OCI-LY1 (cell line): ENCODE data around the gene P3H2.

Source experiments
- H2AFZ ChIP-seq: fragments of 200-600 bp; sonication (generic), shearing (Covaris generic); 2 replicates; pipeline ENCODE4 v1.6.0; 2014; ENCODE audit warnings: antibody characterized with exemption, mild to moderate bottlenecking, low read length
- H3F3A ChIP-seq: fragments of 200-600 bp; sonication (generic), shearing (Covaris generic); 2 replicates; pipeline ENCODE4 v1.6.0; 2014; ENCODE audit warnings: mild to moderate bottlenecking, antibody characterized with exemption, low read length, moderate library complexity; ENCODE audit not compliant: insufficient read depth
- H3K27ac ChIP-seq: fragments of 200-600 bp; sonication (generic); 2 replicates; pipeline ENCODE4 v1.5.1; 2014; ENCODE audit warnings: low read length, mixed run types, mild to moderate bottlenecking, low read depth; ENCODE audit not compliant: poor library complexity, severe bottlenecking
- H3K27me3 ChIP-seq: fragments of 200-600 bp; sonication (generic); 2 replicates; pipeline ENCODE4 v1.6.0; 2014; ENCODE audit warnings: antibody characterized with exemption, mild to moderate bottlenecking, low read length, moderate library complexity; ENCODE audit not compliant: insufficient read depth
- H3K36me3 ChIP-seq: fragments of 200-600 bp; sonication (generic); 2 replicates; pipeline ENCODE4 v1.6.1; 2014; ENCODE audit warnings: mild to moderate bottlenecking, antibody characterized with exemption, low read length, moderate library complexity, mixed read lengths; ENCODE audit not compliant: insufficient read depth
- H3K4me1 ChIP-seq: fragments of 200-600 bp; sonication (generic); 2 replicates; pipeline ENCODE4 v1.5.1; 2014; ENCODE audit warnings: mild to moderate bottlenecking, low read length, moderate library complexity; ENCODE audit not compliant: insufficient read depth, severe bottlenecking
- H3K4me2 ChIP-seq: fragments of 200-600 bp; sonication (generic), shearing (Covaris generic); 2 replicates; pipeline ENCODE4 v1.6.1; 2014; ENCODE audit warnings: low read length
- H3K4me3 ChIP-seq: fragments of 200-600 bp; sonication (generic); 2 replicates; pipeline ENCODE4 v1.5.1; 2014; ENCODE audit warnings: low read length, low read depth, mild to moderate bottlenecking, mixed read lengths; ENCODE audit not compliant: poor library complexity, severe bottlenecking
- H3K79me2 ChIP-seq: fragments of 200-600 bp; shearing (Covaris generic); 2 replicates; pipeline ENCODE4 v1.6.1; 2016; ENCODE audit warnings: mixed run types, low read length, mixed read lengths; ENCODE audit not compliant: insufficient read depth
- H3K9ac ChIP-seq: fragments of 200-600 bp; sonication (generic), shearing (Covaris generic); 2 replicates; pipeline ENCODE4 v1.6.1; 2014; ENCODE audit warnings: mild to moderate bottlenecking, low read length, mixed read lengths
- H3K9me2 ChIP-seq: fragments of 200-600 bp; sonication (generic), shearing (Covaris generic); 2 replicates; pipeline ENCODE4 v1.6.1; 2014; ENCODE audit warnings: low read depth, mild to moderate bottlenecking, low read length, mixed read lengths
- H3K9me3 ChIP-seq: fragments of 200-600 bp; shearing (Covaris generic); 2 replicates; pipeline ENCODE4 v1.6.1; 2014; ENCODE audit warnings: low read length, mixed read lengths
- H4K20me1 ChIP-seq: fragments of 200-600 bp; sonication (generic), shearing (Covaris generic); 2 replicates; pipeline ENCODE4 v1.6.0; 2016; ENCODE audit warnings: mild to moderate bottlenecking, low read length; ENCODE audit not compliant: insufficient read depth
- CTCF ChIP-seq: fragments of 200-600 bp; sonication (generic), shearing (Covaris generic); IDR thresholded peaks from 2 replicates; pipeline ENCODE4 v1.5.1; 2017; ENCODE audit warnings: mild to moderate bottlenecking, antibody characterized with exemption, low read length, moderate library complexity, mixed read lengths
- EZH2 ChIP-seq: fragments of 200-600 bp; sonication (generic), shearing (Covaris generic); IDR thresholded peaks from 2 replicates; pipeline ENCODE4 v1.8.0; 2017; ENCODE audit warnings: borderline replicate concordance, mixed run types, mild to moderate bottlenecking, antibody characterized with exemption, low read length, moderate library complexity, mixed read lengths

Gene P3H2

GRCh38 chr3:190070622-190071347 is 49.9 kb downstream of the P3H2 start:
- Histone ChIP-seq H2AFZ (no peak overlapping the region), H3K27me3 (no peaks in the 10 kb centered on the region), H3K4me3 (no peak overlapping the region), H3K79me2 (no peaks in the 10 kb centered on the region), H3K9me3 (no peaks in the 10 kb centered on the region), H4K20me1 (no peaks in the 10 kb centered on the region), H3K27ac (no peak overlapping the region), H3K4me2 (no peak overlapping the region), H3F3A (no peaks in the 10 kb centered on the region), H3K9me2 (no peaks in the 10 kb centered on the region), H3K36me3 (no peaks in the 10 kb centered on the region), H3K4me1 (no peaks in the 10 kb centered on the region), H3K9ac (no peak overlapping the region)
- TF ChIP-seq CTCF (no peak), EZH2 (no peak)

DNA sequence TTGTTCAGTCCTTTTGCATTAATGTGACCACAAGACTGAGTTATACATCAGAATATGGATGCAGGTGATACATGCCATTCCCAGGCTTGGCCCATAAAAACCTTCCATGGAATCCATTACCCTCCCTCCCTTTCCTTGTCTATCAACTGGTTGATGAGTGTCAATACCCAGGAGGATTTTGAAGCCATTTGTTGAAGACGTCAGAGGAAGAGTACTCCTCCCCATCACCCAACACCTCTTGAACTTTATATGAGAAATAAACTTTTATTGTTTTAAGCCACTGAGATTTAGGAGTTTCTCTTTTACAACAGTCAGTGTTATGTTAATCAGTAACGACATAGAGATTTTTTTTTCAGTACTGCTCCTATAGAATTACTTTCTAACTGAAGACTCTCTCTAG is 55.5 kb downstream of the P3H2 start:
- no peaks in the 10 kb centered on the region for H3K27me3 ChIP-seq
- H3K9me2 ChIP-seq: no peaks in the 10 kb centered on the region
- no peak overlapping the region for H3K4me2 ChIP-seq
- no peaks in the 10 kb centered on the region for H3K79me2 ChIP-seq
- no peak overlapping the region for H3K4me3 ChIP-seq
- H3K9ac ChIP-seq: no peak overlapping the region
- no peak overlapping the region for H2AFZ ChIP-seq
- no peaks in the 10 kb centered on the region for H4K20me1 ChIP-seq
- H3K9me3 ChIP-seq: no peaks in the 10 kb centered on the region
- TF ChIP-seq EZH2: no peak
- TF ChIP-seq CTCF: no peak
- no peaks in the 10 kb centered on the region for H3K4me1 ChIP-seq
- H3F3A ChIP-seq: no peaks in the 10 kb centered on the region
- H3K27ac ChIP-seq: no peak overlapping the region
- H3K36me3 ChIP-seq: no peaks in the 10 kb centered on the region

DNA sequence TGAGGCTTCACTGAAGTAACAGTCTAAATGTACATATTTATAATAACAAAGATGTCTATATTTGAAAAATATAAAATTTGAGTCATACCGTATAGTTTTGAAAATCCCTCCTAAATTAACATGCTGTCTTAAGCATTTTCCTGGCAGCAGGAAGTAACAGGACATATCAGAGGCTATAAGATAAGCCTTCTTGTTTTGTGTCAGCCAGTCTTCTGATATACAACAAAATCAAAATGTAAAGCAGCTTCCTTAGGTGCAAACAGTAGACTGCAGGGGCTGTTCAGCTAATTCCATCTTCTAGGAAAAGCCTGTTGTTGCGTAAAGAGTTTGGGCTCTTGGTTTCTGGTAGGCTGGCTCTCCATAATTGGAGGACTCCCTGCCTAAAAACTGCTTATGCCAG is 56.0 kb downstream of the P3H2 start:
- no peak for TF ChIP-seq EZH2
- no peak for TF ChIP-seq CTCF
- Histone ChIP-seq H4K20me1 (no peaks in the 10 kb centered on the region), H3K4me2 (no peak overlapping the region), H2AFZ (no peak overlapping the region), H3K4me1 (no peaks in the 10 kb centered on the region), H3K9ac (no peak overlapping the region), H3K4me3 (no peak overlapping the region), H3K36me3 (no peaks in the 10 kb centered on the region), H3K27me3 (no peaks in the 10 kb centered on the region), H3K79me2 (no peaks in the 10 kb centered on the region), H3F3A (no peaks in the 10 kb centered on the region), H3K9me2 (no peaks in the 10 kb centered on the region), H3K9me3 (no peaks in the 10 kb centered on the region), H3K27ac (no peak overlapping the region)
